ENCODE results near the gene NFATC1.

- TF ChIP-seq CTCF (IDR thresholded peaks at IDR 0.05) = no peak
- no peak for TF ChIP-seq POLR2A (IDR thresholded peaks at IDR 0.05)
- no peak for TF ChIP-seq EP300 (IDR thresholded peaks at IDR 0.05)
These were observed 69.8 kb downstream of the NFATC1 start for GRCh38 chr18:79465392-79465991.
